Fibroblast of lung (primary cell): ENCODE results near the gene KLHL8. TPM values are rescaled to one million over a fixed set of nuclear protein-coding genes. Genes with fewer than 3 reads are reported as not detected.

Experiments
- DNase-seq, 2 donors: peaks; one replicate each; pipeline versions ENCODE4 v3.0.0 to v3.0.0-alpha.2; 2010; ENCODE audit warnings: low read depth in 2 of 2
- H2AFZ ChIP-seq: 2 replicates; pipeline ENCODE4 v1.5.1; 2012; ENCODE audit warnings: low read length, control low read depth, inconsistent platforms
- H3K27ac ChIP-seq: 2 replicates; pipeline ENCODE4 v1.5.1; 2011; ENCODE audit warnings: low read length, control low read depth; ENCODE audit not compliant: insufficient read depth
- H3K27me3 ChIP-seq: 2 replicates; pipeline ENCODE4 v1.5.1; 2011; ENCODE audit warnings: mild to moderate bottlenecking, low read length; ENCODE audit not compliant: control insufficient read depth, insufficient read depth
- H3K36me3 ChIP-seq: 2 replicates; pipeline ENCODE4 v1.5.1; 2011; ENCODE audit warnings: low read length; ENCODE audit not compliant: control insufficient read depth, insufficient read depth
- H3K4me1 ChIP-seq: 2 replicates; pipeline ENCODE4 v1.5.1; 2011; ENCODE audit warnings: low read length; ENCODE audit not compliant: control insufficient read depth, insufficient read depth; ENCODE audit errors: extremely low read depth
- H3K4me2 ChIP-seq: 2 replicates; pipeline ENCODE4 v1.5.1; 2011; ENCODE audit warnings: low read length, control low read depth; ENCODE audit not compliant: insufficient read depth; ENCODE audit errors: extremely low read depth
- H3K4me3 ChIP-seq, 4 experiments: fragments of 200-600 bp in 1 of 4; sonication (generic) in 1 of 4; replicated peaks in 1 of 4; 2 replicates each; pipeline ENCODE4 v1.5.1; 2011 to 2016; ENCODE audit warnings: low read length in 4 of 4, low read depth in 3 of 4, mild to moderate bottlenecking in 3 of 4, control low read depth in 2 of 4, inconsistent platforms in 1 of 4, mixed read lengths in 1 of 4; ENCODE audit not compliant: insufficient read depth in 1 of 4; ENCODE audit errors: control extremely low read depth in 1 of 4
- H3K79me2 ChIP-seq: 2 replicates; pipeline ENCODE4 v1.5.1; 2012; ENCODE audit warnings: mild to moderate bottlenecking, low read length, inconsistent platforms; ENCODE audit not compliant: control insufficient read depth, insufficient read depth
- H3K9ac ChIP-seq: 2 replicates; pipeline ENCODE4 v1.5.1; 2011; ENCODE audit warnings: mild to moderate bottlenecking, low read length, control low read depth; ENCODE audit not compliant: insufficient read depth
- H3K9me3 ChIP-seq: 2 replicates; pipeline ENCODE4 v1.5.1; 2012; ENCODE audit warnings: low read depth, low read length; ENCODE audit not compliant: control insufficient read depth, insufficient read depth
- H4K20me1 ChIP-seq: 2 replicates; pipeline ENCODE4 v1.5.1; 2011; ENCODE audit warnings: low read length; ENCODE audit not compliant: control insufficient read depth, insufficient read depth; ENCODE audit errors: extremely low read depth
- CTCF ChIP-seq, 2 donors: IDR thresholded peaks in 1 of 2; conservative IDR thresholded peaks in 1 of 2; 1 replicate in 1 of 2; 2 replicates in 1 of 2; pipeline ENCODE4 v1.5.1; 2011 to 2012; ENCODE audit warnings: low read length in 2 of 2, control low read depth in 1 of 2, inconsistent platforms in 1 of 2, low read depth in 1 of 2, mild to moderate bottlenecking in 1 of 2
- EZH2 ChIP-seq: IDR thresholded peaks from 2 replicates; pipeline ENCODE4 v1.5.1; 2012; ENCODE audit warnings: low read length, control low read depth, mild to moderate bottlenecking; ENCODE audit errors: missing control alignments
- polyA plus RNA-seq, 2 donors: library from polyadenylated mRNA; depleted of rRNA in 1 of 2; stranded (reverse) in 1 of 2; unstranded in 1 of 2; fragments of >200 nt; gene quantifications; 2 replicates each; pipeline ENCODE4 v1.2.1, GENCODE V29; 2011 to 2012; ENCODE audit warnings: missing spikeins in 1 of 2
- total RNA-seq: library from RNA; depleted of rRNA; stranded (reverse); fragments of >200 nt; gene quantifications from 2 replicates; pipeline ENCODE4 v1.2.1, GENCODE V29; 2014

Gene KLHL8
- total and polyA plus RNA-seq, 2 donors (not counting 1 experiment from before 2014, with no cell fraction given), result 8.8 to 15.7 TPM

- Histone ChIP-seq H3K9ac (no peak overlapping the region), H3K36me3 (no peaks in the 10 kb centered on the region), H3K4me3 (no peak overlapping the region), H3K79me2 (no peaks in the 10 kb centered on the region), H4K20me1 (no peaks in the 10 kb centered on the region), H3K27ac (no peak overlapping the region), H2AFZ (no peak overlapping the region), H3K27me3 (no peaks in the 10 kb centered on the region), H3K9me3 (no peaks in the 10 kb centered on the region), H3K4me1 (no peaks in the 10 kb centered on the region), H3K4me2 (no peak overlapping the region)
- TF ChIP-seq EZH2 (no peak), CTCF (conservative IDR thresholded peaks at IDR 0.05 in 1 of 2, IDR thresholded peaks at IDR 0.05 in 1 of 2; ENCODE audit: low read depth in 1 of 2, low read length in 2 of 2) (no peak)
- peak in 1 of 2 donors; percentile 19 for DNase-seq
Measured at GRCh38 chr4:87258677-87259076, 38.3 kb upstream of the KLHL8 start.

GRCh38 chr4:87257523-87257922 is 37.1 kb upstream of the KLHL8 start:
- H3K4me3 ChIP-seq, result no peak overlapping the region
- no peaks in the 10 kb centered on the region for H3K79me2 ChIP-seq
- no peak overlapping the region for H3K27ac ChIP-seq
- TF ChIP-seq EZH2 (no peak), CTCF (conservative IDR thresholded peaks at IDR 0.05 in 1 of 2, IDR thresholded peaks at IDR 0.05 in 1 of 2; ENCODE audit: low read depth in 1 of 2, low read length in 2 of 2) (no peak)
- no peaks in the 10 kb centered on the region for H3K4me1 ChIP-seq
- no peaks in the 10 kb centered on the region for H3K27me3 ChIP-seq
- H3K9ac ChIP-seq, result no peak overlapping the region
- H3K9me3 ChIP-seq, result no peaks in the 10 kb centered on the region
- no peak overlapping the region for H2AFZ ChIP-seq
- no peak overlapping the region for H3K4me2 ChIP-seq
- H4K20me1 ChIP-seq, result no peaks in the 10 kb centered on the region
- no peak for DNase-seq
- H3K36me3 ChIP-seq, result no peaks in the 10 kb centered on the region

- no peak for TF ChIP-seq EZH2
- no peak for TF ChIP-seq CTCF (conservative IDR thresholded peaks at IDR 0.05 in 1 of 2, IDR thresholded peaks at IDR 0.05 in 1 of 2; ENCODE audit: low read depth in 1 of 2, low read length in 2 of 2)
- H3K27me3 ChIP-seq, result no peaks in the 10 kb centered on the region
- H3K9me3 ChIP-seq, result no peaks in the 10 kb centered on the region
- H3K4me3 ChIP-seq, result no peak overlapping the region
- no peaks in the 10 kb centered on the region for H3K79me2 ChIP-seq
- no peak for DNase-seq
- no peak overlapping the region for H3K4me2 ChIP-seq
- H3K9ac ChIP-seq, result no peak overlapping the region
- no peaks in the 10 kb centered on the region for H3K36me3 ChIP-seq
- no peak overlapping the region for H3K27ac ChIP-seq
- no peaks in the 10 kb centered on the region for H4K20me1 ChIP-seq
- no peaks in the 10 kb centered on the region for H3K4me1 ChIP-seq
- H2AFZ ChIP-seq, result no peak overlapping the region
Measured at GRCh38 chr4:87255755-87256154, 35.3 kb upstream of the KLHL8 start.
